ENCODE measurements around the gene CCDC18.
A peak's percentile ranks its signal among the peaks of the same experiment; 100 is the strongest.
"Not testable (repeated sequence)": the region's sequence is repeated elsewhere in the genome, so short reads cannot be mapped to it uniquely, and the experiment has no call there.

Gene CCDC18

DNA sequence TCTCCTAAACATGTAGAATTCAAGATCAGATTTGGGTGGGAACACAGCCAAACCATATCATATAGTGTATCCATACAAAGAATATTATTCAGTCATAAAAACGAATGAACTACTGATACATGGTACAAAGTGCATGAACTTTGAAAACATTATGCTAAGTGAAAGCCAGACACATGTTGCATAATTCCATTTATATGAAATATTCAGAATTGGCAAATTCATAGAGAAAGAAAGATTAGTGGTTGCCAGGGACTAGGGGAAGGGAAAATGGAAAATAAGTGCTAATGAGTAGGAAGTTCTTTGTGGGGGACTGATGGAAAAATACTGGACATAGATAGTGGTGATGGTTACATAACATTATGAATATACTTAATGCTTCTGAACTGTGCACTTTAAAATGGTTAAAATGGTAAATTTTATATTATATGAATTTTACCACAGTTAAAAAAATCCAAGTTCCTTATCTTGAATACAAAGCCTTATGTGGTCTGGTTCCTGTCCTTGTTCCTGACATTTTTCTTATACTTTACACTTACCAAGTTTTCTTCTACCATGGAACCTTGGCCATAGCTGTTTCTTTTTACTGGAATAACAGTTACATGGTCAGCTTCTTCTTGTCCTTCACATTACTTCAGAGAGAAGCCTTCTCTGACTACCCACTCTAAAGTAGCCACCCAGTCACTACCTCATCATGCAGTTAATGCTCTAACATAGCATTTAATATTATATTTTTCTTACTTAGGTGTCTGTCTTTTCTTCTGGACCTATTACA is 64.0 kb downstream of the CCDC18 start:
- DNase-seq: no peak

DNA sequence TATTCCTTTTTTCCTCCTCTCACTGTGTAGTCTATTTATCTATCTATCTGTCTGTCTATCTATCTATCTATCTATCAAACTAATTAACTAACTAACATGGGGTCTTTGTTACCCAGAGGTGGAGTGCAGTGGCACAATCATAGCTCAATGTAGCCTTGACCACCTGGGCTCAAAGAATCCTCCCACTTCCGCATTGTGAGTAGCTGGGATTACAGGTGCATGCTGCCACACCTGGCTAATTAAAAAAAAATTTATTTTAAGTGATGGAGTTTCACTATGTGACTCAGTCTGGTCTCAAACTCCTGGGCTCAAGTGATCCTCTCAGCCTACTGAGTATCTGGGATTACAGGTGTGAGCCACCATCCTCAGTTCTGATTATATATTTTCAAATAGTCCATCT is 71.4 kb downstream of the CCDC18 start:
- DNase-seq: no peak

DNA sequence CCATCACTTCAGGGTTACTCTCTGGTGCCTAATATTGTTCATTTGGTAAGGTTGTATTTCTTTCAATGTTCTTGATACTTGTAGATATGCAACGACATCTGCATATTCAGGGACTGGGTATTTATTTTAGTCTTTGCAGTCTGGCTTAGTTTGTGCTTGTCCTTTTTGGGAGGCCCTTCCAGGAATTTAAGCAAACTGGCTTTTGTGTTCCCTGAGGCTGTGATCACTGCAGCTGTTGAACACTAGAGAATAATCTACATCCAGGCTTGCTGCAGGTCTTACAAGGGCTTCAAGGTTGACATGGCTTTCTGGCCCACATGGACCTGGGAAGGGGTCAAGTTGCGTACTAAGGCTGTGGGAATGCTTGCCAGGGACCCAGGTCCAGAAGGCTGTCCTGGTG is 72.1 kb downstream of the CCDC18 start:
- no peak for DNase-seq

DNA sequence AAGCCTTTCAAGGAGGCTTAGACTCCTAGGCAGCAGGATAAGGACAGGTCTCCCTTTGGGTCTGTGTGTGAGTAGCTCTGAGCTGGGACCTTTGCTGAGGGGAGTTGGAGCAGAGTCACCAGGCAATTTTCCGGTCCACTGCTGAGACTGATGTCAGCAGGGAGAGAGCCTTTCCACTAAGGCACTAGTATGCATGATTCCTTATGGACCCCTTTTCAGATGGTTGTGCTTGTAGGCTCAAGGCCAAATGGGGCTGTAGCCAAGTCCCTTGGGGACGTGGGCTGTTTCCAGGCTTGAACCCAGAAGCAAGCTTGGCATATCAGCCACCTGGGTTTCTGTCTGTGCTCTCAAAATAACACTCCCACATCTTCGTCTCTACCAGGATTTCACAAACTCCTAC is 73.0 kb downstream of the CCDC18 start:
- no peak for DNase-seq

DNA sequence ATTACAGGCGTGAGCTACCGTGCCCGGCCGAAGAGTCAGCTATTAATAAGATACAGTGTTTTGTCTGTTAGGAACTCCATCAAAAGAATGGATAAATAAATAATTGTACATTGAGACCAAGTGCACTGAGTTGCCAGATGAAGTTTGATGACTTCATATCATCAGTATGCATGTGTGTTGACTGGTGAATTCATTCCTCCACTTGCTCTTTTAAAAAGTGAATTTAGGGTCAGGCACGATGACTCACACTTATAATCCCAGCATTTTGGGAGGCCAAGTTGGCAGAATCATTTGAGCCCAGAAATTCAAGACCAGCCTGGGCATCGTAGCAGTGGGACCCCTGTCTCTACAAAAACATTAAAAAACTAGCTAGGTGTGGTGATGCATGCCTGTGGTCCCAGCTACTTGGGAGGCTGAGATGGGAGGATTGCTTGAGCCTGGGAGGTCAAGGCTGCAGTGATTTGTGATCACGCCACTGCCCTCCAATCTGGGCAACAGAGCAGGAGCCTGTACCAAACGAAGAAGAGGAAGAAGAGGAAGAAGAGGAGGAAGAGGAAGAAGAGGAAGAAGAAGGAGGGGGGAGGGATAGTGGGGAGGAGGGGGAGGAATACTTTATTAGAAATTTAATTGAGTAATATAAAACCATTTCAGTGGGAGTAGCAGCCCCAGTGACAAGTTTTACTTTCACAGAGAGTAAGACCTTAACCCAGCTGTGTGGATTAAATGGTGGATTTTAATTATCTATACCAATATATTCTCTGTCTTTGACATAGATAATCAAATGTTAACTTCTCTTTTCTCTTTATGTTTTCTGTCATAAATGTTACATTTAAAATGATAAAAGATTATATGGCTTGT is 74.9 kb downstream of the CCDC18 start:
- DNase-seq: no peak

DNA sequence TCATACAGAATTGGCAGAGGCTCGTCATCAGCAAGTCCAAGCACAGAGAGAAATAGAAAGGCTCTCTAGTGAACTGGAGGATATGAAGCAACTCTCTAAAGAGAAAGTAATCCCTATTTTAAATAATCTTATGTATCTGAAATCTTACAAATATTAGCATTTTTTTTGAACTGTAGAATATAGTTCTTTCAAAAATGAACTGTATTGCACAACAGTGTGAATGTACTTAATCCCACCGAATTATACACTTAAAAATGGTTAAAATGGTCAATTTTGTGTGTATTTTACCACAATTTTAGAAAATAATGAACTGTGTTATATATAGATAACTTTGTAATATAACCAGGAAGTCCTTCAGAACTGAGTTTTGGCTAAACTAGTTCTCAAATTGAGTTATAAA is 75.9 kb downstream of the CCDC18 start:
- DNase-seq: no peak

DNA sequence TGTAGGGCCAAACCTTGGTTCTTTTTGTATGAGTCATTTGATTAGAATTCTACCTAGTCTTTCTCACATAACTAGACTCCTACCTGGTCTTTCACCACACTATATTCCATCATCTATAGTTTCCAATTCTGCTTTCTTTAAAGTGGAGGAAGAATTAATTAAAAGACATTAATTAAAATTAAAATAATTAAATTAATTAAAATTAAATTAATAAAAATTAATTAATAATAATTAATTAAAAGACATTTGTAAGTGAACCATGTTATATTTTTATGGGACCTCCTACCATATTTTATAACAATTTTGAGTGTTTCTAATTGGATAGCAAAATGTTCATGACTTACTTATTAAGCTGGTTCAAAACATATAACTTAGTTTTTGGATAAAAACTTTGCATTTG is 77.4 kb downstream of the CCDC18 start:
- DNase-seq: no peak

DNA sequence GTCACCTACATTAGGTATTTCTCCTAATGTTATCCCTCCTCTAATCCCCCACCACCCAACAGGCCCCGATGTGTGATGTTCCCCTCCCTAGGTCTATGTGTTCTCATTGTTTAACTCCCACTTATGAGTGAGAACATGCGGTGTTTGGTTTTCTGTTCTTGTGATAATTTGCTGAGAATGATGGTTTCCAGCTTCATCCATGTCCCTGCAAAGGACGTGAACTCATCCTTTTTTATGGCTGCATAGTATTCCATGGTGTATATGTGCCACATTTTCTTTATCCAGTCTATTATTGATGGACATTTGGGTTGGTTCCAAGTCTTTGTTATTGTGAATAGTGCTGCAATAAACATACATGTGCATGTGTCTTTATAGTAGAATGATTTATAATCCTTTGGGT is 80.2 kb downstream of the CCDC18 start:
- not testable (repeated sequence) for DNase-seq

DNA sequence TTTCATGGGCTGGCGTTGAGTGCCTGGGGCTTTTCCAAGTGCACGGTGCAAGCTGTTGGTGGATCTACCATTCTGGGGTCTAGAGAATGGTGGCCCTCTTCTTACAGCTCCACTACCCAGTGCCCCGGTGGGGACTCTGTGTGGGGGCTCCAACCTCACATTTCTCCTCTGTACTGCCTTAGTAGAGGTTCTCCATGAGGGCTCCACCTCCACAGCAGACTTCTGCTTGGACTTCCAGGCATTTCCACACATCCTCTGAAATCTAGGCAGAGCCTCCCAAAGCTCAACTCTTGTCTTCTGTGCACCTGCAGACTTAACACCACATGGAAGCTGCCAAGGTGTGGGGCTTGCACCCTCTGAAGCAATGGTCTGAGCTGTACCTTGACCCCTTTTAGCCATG is 82.1 kb downstream of the CCDC18 start:
- DNase-seq: no peak

DNA sequence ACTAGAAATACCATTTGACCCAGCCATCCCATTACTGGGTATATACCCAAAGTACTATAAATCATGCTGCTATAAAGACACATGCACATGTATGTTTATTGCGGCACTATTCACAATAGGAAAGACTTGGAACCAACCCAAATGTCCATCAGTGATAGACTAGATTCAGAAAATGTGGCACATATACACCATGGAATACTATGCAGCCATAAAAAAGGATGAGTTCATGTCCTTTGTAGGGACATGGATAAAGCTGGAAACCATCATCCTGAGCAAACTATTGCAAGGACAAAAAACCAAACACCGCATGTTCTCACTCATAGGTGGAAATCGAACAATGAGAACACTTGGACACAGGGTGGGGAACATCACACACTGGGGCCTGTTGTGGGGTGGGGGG is 88.4 kb downstream of the CCDC18 start:
- DNase-seq: not testable (repeated sequence)

DNA sequence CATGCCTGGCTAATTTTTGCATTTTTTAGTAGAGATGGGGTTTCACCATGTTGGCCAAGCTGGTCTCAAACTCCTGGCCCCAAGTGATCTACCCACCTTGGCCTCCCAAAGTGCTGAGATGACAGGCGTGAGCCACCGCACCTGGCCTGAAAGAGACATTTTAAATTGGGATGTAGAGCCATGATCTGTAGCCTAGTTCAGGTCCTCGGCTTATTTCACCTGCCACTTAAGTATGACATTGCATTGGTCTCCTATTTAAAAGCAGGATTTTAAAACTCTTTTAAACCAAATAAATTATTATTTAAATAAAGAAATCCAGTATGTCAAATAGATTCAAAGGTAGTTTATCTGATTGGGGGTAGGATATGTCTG is 94.7 kb downstream of the CCDC18 start:
- not testable (repeated sequence) for DNase-seq

DNA sequence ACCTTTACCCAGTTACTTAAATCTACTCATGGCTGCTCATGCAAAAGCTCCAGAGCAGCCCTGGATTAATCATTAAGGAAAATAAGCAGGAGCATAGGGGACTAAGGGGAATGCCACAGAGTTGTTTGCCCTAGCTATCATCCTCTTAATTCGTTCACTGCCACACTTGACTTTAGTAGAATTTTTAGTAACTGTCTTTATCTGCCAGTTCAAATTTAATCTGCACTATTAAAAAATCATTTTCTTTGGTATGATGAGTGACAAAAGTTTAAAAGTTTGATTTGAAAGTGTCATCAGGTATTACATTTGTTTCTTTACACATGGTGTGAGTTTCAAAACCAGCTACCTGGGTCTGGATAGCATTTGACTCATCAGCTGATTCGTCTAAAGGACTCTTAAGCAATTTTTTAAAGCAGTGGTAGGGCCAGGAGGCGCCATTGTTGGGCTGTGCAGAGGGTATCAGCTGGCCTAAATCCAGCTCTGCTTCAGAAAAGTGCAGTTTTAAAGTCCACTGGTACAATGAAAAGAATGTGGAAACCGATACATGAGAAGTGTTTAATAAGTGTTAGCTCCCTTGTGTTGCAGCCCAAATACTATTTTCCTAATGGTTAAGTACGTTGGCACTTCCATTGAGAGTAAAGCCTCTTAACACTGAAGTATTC is 95.2 kb downstream of the CCDC18 start:
- DNase-seq: no peak

DNA sequence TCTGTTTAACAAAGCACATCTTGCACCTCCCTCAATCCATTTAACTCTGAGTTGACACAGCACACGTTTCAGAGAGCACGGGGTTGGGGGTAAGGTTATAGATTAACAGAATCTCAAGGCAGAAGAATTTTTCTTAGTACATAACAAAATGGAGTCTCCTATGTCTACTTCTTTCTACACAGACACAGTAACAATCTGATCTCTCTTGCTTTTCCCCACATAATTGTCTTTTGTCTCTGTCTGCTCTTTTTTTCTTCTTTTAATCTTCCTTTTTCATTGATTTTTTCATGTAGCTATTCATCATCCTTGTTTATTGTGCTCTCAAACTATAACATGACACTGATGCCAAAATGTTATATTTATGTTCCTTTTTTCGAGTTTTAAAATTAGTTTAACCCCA is 97.0 kb downstream of the CCDC18 start:
- not testable (repeated sequence) for DNase-seq

DNA sequence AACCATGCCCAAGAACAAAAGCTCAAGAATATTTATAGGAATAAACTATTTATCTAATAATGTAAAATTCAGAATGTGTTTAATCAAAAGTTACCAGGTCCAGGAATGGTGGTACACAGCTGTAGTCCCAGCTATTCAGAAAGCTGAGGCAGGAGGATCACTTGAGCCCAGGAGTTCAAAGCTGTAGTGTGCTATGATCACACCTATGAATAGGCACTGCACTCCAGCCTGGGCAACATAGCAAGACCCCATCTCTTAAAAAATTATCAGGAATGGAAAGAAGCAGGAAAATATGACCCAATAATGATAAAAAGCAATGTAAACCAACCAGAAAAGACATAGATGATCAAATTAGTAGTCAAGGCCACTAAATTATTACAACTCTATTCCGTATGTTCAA is 103.0 kb downstream of the CCDC18 start:
- no peak for DNase-seq

DNA sequence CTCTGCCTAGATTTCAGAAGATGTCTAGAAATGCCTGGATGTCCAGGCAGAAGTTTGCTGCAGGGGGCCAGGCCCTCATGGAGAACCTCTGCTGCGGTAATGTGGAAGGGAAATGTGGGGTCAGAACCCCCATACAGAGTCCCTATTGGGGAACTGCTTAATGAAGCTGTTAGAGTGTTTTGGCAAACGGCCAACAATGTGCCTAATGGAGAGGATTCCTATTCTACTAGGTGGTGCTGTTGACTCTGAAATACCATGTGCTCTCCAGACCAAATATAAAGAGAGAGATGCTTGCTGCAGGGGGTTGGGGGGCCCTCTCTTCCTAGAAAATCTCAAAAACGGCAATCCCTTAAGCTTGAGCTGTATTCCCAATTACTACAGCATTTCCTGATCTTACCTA is 108.0 kb downstream of the CCDC18 start:
- DNase-seq: no peak

DNA sequence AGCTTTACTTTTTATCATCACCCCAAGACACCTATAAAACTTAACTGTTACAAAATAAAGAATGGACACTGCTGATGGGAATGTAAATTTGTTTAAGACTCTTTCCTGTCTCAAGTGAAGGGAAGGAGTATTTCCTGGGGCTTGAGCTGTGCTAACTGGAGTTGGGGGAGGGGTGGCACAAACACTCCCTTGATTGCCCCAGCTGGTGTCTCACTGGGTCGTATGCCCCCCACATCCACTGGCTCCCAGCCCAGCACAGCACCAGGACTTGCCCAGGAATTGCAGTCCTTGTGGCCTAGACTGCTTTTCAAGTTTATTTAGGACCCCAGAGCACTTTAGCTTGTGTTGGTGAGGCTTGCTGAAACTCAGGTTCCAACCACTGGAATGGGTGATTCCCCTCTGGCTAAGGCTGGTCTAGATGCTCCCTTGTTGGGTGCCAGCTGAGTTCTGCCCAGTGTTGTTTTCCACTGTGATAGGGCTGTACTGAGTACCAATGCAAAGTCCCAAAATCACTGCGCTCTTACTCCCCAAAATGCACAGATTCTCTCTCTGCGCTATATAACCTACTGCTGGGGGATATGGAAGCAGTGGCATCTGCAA is 116.1 kb downstream of the CCDC18 start:
- no peak for DNase-seq

DNA sequence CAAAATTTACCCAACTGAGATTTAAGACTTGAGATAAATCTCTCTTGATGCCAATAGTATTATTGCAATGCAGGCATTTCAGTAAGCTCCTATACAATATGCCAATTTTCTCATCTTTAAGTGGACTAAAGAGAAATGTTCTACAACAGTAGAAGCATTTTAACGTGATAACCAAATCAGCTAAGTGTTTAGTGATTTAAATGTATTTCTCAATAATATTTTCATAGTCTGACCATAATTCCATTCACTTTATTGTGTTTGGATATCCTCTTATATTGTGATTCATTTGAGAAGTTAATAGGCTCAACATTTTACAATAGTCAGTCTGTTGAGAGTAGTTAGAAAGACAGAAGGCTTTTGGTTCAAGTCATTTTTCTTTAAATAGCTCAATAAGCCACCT is 120.6 kb downstream of the CCDC18 start:
- DNase-seq: no peak

DNA sequence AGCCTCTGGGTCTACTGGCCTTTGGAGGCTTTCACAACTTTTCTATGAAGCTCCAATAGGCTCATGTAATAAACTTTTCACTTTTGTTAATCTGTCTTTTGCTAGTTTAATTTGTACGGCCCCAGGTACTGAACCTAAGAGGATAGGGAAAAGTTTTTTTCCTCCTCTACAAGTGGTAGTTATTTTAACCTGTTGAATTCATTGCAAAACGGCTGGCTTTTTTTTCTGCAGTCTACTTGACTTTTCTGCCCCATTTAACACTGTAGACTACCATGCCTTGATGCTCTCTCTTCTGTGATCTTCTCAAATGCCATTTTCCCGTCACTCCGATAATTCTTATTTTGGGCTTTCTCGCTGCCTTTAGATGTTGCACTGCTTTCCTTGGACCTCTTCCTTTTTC is 121.6 kb downstream of the CCDC18 start:
- DNase-seq: no peak

DNA sequence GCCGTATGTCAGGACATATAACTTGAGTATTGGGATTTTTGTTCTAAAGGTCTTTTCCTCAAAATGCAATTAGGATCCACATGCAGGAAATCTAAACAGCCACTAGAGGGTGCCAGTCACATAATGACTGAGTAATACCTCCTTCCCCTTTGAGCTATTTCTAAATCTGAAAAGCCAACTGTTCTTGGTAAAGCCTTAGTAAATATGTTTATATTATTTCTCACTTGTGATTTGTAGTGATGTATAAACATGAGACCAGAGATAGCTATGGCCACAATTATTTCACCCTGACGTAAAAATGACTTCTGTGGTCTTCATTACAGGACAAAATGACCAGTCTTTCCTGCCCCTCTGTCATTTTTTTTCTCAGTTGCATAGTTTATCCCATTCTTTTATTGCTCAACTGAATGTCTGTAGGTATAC is 124.2 kb downstream of the CCDC18 start:
- peak; percentile 35 for DNase-seq

DNA sequence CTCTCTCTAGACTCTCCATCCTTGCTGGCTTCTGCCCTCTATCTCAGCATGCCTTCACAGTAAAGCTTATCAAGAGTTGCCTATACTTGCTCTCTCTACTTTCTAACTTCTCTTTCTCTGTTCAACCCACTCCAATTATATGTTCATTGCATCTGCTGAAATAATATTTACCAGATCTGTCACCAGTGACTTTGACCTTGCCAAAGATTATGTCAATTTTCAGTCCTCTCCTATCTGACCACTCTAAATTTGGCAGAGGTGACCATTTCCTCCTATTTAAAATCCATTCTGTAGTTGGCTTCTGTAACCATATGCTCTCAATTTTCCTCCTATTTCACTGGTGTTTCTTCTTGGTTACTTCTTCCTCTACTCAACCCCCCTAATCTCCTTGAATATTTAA is 126.4 kb downstream of the CCDC18 start:
- DNase-seq: no peak

DNA sequence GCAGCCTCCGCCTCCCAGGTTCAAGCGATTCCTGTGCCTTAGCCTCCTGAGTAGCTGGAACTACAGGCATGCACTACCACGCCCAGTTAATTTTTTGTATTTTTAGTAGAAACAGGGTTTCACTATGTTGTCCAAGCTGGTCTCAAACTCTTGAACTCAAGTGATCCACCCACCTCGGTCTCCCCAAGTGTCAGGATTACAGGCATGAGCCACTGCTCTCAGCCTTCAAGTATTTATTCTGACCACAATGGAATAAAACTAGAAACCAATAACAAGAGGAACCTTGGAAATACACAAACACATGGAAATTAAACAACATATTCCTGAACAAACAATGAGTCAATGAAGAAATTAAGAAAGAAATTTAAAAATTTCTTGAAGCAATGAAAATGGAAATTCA is 132.5 kb downstream of the CCDC18 start:
- DNase-seq: no peak

DNA sequence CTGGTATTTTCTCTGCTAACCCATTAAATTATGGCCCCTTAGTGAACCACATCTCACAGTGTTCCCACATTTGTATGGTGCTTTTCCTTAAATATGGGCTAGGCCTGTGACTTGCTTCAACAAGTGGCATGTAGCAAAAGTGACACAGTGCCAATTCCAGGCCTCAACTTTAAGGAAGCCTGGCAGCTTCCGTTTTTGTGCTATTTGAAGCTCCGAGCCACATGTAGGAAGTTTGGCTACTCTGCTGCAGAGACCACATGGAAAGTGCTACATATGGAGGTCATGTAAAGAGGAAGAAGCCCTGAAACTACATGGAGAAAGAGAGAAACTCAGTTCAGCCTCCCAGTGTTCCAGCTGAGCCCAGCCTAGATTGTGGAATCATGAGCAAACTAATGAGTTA is 136.7 kb downstream of the CCDC18 start:
- no peak for DNase-seq

DNA sequence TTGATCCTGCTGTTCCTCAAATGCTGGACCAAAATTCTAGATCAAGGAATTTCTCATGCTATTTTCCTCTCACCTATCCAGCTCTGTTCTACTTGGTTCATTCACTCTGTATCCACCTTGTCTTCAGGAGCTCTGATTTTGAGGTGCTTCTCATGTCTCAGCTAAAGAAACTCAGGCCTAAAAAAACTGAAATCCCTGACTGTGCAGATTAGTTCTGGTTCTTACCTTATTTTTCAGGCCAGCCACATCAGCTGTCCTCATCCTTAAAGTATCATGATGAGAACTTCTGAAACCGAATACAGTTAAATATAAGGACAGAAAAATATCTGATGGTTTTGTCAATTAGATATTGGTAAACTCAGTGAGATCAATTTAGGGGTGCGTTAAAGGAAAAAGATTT is 137.4 kb downstream of the CCDC18 start:
- DNase-seq: no peak

DNA sequence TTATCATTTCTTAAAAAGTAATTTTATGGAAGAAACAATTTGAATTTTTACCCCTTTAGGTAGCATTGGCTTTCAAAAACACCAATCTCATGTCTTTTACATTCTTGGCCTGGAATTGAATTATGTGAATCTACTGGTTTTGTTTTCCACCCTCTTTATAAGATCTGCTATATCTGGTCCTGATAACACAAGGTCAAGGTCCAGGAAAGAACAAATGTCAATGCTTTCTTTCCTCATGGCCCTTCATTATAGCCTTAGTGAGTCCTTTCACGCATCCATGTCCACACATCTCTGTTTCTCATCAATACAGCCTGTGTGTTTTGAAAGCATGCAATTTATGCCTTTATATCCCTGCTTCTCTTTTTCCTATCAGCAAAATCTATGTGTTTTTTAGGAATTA is 141.2 kb downstream of the CCDC18 start:
- DNase-seq: no peak

Data from activated T-cell treated with anti-CD3 and anti-CD28 coated beads for 4 hours (primary cell).